HG03571 (cell line): ENCODE measurements around the gene CDH18.
"Not testable (repeated sequence)": the region's sequence is repeated elsewhere in the genome, so short reads cannot be mapped to it uniquely, and the experiment has no call there.

Source experiments
- ATAC-seq: cut with Tn5 transposase; IDR thresholded peaks from one replicate; pipeline ENCODE4 v1.9.1; 2021; ENCODE audit not compliant: unreplicated experiment

The CDH18 gene

GRCh38 chr5:19865336-19866089 is 122.5 kb downstream of the CDH18 start:
- no peak for ATAC-seq

DNA sequence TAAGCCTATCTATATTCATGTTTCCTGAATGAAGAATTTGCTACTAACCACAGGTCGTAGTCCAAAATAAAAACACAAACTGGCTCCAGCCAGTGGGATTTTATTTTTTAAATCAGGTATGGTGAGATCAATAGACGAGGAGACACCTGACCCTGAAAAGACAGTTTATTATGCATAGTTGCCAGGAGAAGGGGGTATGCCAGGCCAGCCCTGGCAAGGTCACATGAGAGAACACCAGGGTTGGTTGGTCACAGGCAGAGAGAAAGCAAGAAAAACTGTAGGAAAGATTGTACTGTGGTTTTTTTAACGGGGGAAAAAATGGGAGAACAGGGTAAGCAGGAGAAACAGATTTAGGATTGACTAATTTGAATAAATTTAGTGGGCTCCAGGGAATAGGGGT is 125.3 kb downstream of the CDH18 start:
- no peak for ATAC-seq

DNA sequence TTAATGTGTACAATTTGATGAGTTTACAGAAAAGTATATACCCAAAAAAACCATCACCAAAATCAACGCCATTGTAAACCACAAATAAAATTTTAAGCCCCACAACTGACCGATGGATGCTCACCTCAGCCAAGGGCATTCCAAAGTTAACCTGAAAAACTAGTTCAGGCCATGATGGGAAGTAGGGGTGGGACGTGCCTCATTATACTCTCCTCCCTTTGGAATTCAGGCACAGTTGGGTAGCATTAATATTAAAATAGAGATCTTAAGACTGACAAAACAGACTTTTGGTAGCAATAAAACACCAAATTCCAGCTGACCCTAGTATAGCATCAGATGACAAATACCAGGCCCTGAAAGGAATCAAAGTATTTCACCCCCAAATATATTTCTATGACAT is 129.0 kb downstream of the CDH18 start:
- ATAC-seq = no peak

GRCh38 chr5:19855931-19856330 is 132.1 kb downstream of the CDH18 start:
- ATAC-seq = no peak

DNA sequence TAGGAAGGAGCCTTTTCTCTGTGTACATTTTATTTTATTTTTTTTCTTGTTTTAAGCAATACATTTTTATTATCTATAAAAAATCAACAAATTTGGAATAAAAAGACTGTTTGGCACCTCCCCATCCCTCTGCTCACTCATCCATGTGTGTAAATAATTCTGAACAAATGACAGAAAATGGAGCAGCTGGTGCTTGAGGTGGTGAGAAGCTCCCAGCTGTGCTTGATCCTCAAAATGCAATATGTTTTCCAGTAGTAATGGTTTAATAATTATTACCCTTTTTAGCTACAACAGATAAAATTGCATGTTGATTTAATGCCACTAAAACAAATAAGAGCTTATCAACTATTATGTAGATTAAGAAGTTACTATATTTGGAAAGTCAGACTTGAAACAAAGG is 132.5 kb downstream of the CDH18 start:
- ATAC-seq = no peak

- ATAC-seq = no peak
Observed at GRCh38 chr5:19855031-19855430, 133.0 kb downstream of the CDH18 start.

DNA sequence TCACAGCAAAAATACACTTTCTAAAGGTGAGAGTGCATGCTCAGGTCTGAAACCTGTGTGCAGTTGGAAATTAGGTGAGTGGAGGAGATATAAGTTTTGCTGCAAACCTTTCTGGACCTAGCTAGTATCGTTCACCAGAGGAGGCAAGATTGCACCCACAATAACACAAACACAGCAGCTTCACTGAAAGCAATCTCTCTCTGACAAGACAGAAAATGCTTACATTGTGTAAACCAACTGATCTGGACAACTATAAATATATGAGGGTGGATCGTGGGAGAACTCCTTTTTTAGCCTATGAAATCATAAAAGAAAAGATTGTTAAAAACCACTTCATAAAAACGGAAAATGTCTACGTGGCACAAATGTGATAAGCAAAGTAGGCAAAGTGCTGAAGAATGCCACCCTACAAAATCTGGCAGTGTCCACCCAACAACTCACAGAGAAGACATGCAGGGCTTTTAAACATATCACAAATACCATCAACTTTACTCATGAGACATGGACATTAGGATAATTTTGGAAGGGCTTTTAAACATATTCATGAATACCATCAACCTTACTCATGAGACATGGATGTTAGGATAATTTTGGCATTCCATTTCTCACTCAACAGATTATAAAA is 134.3 kb downstream of the CDH18 start:
- no peak for ATAC-seq

DNA sequence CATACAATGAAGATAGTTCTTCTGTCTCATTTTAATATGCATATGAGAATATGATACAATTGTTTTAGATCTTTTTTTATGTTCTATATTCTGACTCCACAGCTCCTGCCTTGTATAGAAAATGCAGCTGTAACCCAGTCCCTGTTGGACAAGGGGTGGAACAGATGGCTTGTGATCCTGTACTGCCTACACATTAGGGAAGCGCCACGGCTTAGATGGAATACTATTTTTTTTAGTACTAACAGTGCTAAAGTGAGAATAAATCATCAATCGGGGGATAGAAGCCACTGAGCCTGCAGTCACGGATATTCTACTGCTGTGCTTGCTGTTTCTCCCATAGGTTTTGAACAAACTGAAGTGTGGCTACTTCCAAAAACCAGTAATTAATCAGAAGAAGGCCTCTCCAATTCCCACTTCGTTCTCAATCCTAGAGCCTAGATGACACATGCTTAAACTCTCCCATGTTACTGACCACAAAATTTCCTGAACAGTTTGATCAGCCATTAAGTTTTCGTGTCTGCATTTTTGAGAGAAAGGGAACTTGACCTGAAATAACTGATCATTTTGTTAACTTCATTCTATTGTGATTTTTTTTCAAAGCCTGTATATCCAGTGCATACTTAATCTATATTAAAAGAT is 150.3 kb downstream of the CDH18 start:
- no peak for ATAC-seq

- ATAC-seq = no peak
Observed at GRCh38 chr5:19835442-19835841, 152.6 kb downstream of the CDH18 start.

- ATAC-seq = not testable (repeated sequence)
Observed at GRCh38 chr5:19812720-19813119, 175.3 kb downstream of the CDH18 start.

GRCh38 chr5:19806756-19807155 is 181.2 kb downstream of the CDH18 start:
- no peak for ATAC-seq

- no peak for ATAC-seq
Observed at GRCh38 chr5:19802686-19803085, 185.3 kb downstream of the CDH18 start.

- ATAC-seq = no peak
Observed at GRCh38 chr5:19795218-19795617, 192.8 kb downstream of the CDH18 start.

GRCh38 chr5:19790829-19791466 is 197.1 kb downstream of the CDH18 start:
- no peak for ATAC-seq

DNA sequence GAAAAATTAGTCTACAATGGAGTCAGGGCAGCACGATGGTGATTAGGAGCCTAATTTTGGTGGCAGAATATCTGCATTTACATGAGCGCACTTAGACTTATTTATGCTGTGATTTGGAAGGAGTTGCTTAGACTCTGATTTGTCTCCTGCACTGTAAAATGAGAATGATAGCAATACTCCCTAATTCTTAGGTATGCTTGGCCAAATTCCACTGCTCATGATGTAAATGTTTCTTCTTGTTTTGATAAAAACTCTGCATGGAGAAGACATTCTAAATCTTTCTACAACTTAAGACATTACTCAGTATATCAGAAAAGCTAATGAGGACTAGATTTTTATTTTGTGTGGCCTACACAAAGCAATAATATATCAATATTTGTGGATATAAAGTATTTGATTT is 205.4 kb downstream of the CDH18 start:
- no peak for ATAC-seq

DNA sequence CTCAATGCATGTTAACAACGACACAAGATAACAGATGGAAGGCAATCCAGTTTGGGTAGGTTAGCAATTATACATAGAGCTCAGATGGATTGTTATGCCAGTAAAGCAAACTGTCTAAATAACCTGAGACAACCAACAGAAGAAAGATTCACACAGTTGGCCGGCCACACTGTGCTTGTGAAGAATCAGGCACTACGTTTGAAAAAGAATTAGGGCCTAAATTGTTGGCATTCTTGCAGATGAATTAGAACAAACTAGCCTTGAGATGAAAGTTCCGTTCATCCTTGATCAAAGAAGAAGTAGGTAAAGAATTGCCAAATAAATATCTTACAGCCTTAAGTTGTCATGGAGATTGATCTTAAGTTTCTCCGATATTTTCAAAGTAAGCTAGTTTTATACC is 210.6 kb downstream of the CDH18 start:
- ATAC-seq = no peak

- not testable (repeated sequence) for ATAC-seq
Observed at GRCh38 chr5:19776886-19777285, 211.1 kb downstream of the CDH18 start.

- no peak for ATAC-seq
Observed at GRCh38 chr5:19771174-19771835, 216.7 kb downstream of the CDH18 start.

DNA sequence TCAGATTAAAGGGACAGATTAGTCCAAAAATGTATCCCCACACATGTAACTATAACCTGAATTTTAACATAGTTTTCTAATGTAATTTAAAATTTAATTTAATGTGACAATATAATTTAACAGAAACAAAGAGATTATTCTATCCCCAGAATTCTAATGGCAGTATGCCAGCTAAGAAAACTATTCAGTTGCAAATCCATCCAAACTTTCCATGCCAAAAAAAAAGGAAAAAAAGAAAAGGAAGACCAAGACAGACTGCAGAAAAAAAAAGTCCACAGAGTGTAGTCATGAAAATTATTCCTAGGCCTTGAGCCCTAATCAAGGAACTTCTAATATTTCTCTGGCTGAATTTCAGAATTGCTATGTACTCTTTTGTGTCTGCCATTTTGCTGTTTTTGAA is 217.6 kb downstream of the CDH18 start:
- ATAC-seq = no peak

DNA sequence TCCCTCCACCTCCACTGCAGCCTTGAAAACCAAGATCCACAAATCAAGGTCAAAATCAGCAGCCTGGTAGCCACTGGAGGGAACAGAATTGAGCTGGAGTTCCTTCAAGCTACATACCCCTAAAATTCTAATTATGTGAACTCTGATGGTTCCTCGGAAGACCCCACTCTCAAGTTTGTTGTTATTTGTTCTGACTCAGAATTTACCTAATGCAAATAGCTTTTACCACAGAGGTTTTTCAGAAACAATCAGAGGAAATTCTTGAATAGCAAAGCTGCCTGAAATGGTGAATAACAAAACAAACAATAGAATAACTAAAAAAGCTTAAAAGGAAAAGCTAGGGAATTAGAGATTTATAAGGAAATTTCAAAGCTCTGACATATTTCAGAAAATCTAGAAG is 220.0 kb downstream of the CDH18 start:
- ATAC-seq = no peak

- ATAC-seq = no peak
Observed at GRCh38 chr5:19753579-19753978, 234.4 kb downstream of the CDH18 start.
